GM23338 (cell line): ENCODE data around the gene GPRIN1.

Experiments used
- CREB1 ChIP-seq: fragments of 250-450 bp; sonication (Bioruptor Pico); IDR thresholded peaks from 2 replicates; pipeline ENCODE4 v1.5.0; 2020; ENCODE audit warnings: low read depth, mild to moderate bottlenecking, moderate library complexity
- CTCF ChIP-seq, 2 experiments: fragments of 200-600 bp in 1 of 2; sonication (generic) in 1 of 2; conservative IDR thresholded peaks; 2 replicates each; pipeline versions ENCODE4 v1.5.1 to v1.6.1; 2016 to 2017; ENCODE audit warnings: antibody characterized with exemption in 2 of 2, low read depth in 2 of 2, mild to moderate bottlenecking in 2 of 2, moderate library complexity in 1 of 2
- EZH2 ChIP-seq: fragments of 200-600 bp; sonication (generic); IDR thresholded peaks from one replicate; pipeline ENCODE4 v1.8.0; 2017; ENCODE audit warnings: antibody characterized with exemption, mild to moderate bottlenecking, low read depth; ENCODE audit not compliant: unreplicated experiment
- EZH2phosphoT487 ChIP-seq: fragments of 200-600 bp; sonication (generic); IDR thresholded peaks from one replicate; pipeline ENCODE4 v1.8.1; 2018; ENCODE audit warnings: antibody characterized with exemption; ENCODE audit not compliant: unreplicated experiment
- NANOG ChIP-seq: IDR thresholded peaks from 2 replicates; pipeline ENCODE4 v1.6.1; 2016; ENCODE audit warnings: antibody characterized with exemption, borderline replicate concordance
- POLR2AphosphoS5 ChIP-seq: IDR thresholded peaks from 2 replicates; pipeline ENCODE4 v1.6.1; 2016; ENCODE audit warnings: antibody characterized with exemption, low read depth
- ZNF114 ChIP-seq: fragments of 250-450 bp; sonication (Bioruptor Pico); IDR thresholded peaks from 2 replicates; pipeline ENCODE4 v1.5.0; 2020; ENCODE audit warnings: mild to moderate bottlenecking, moderate library complexity
- ZNF331 ChIP-seq: fragments of 250-450 bp; sonication (Bioruptor Pico); IDR thresholded peaks from 2 replicates; pipeline ENCODE4 v1.5.0; 2020; ENCODE audit warnings: low read depth, mild to moderate bottlenecking, moderate library complexity
- TF ChIP-seq, protein P1 (sequence below): IDR thresholded peaks from one replicate; pipeline ENCODE4 v1.6.1; 2018; ENCODE audit warnings: antibody characterized with exemption; ENCODE audit not compliant: unreplicated experiment

GRCh38 chr5:176606875-176607274 lies 3.1 kb downstream of the GPRIN1 start:
- TF ChIP-seq CTCF (conservative IDR thresholded peaks at IDR 0.05; ENCODE audit: low read depth in 2 of 2) (no peak), POLR2AphosphoS5 (no peak), EZH2 (no peak), CREB1 (CRISPR knock-in tag) (no peak), EZH2phosphoT487 (no peak), ZNF331 (no peak), NANOG (no peak), ZNF114 (CRISPR knock-in tag) (no peak)
- TF ChIP-seq, protein P1, sequence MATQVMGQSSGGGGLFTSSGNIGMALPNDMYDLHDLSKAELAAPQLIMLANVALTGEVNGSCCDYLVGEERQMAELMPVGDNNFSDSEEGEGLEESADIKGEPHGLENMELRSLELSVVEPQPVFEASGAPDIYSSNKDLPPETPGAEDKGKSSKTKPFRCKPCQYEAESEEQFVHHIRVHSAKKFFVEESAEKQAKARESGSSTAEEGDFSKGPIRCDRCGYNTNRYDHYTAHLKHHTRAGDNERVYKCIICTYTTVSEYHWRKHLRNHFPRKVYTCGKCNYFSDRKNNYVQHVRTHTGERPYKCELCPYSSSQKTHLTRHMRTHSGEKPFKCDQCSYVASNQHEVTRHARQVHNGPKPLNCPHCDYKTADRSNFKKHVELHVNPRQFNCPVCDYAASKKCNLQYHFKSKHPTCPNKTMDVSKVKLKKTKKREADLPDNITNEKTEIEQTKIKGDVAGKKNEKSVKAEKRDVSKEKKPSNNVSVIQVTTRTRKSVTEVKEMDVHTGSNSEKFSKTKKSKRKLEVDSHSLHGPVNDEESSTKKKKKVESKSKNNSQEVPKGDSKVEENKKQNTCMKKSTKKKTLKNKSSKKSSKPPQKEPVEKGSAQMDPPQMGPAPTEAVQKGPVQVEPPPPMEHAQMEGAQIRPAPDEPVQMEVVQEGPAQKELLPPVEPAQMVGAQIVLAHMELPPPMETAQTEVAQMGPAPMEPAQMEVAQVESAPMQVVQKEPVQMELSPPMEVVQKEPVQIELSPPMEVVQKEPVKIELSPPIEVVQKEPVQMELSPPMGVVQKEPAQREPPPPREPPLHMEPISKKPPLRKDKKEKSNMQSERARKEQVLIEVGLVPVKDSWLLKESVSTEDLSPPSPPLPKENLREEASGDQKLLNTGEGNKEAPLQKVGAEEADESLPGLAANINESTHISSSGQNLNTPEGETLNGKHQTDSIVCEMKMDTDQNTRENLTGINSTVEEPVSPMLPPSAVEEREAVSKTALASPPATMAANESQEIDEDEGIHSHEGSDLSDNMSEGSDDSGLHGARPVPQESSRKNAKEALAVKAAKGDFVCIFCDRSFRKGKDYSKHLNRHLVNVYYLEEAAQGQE = no peak
